ENCODE results near the gene HAGH. TPM values are rescaled to one million over a fixed set of nuclear protein-coding genes. Genes with fewer than 3 reads are reported as not detected.

The HAGH gene
- polyA plus RNA-seq, 1 donor from 2014 or later, result 163 TPM

GRCh38 chr16:1758923-1759322 lies 67.7 kb downstream of the HAGH start:
- H2AFZ ChIP-seq (ENCODE audit: low read depth, low read length), result no peak overlapping the region
- no peaks in the 10 kb centered on the region for H3K9me3 ChIP-seq (ENCODE audit: low read length)
- H3K27ac ChIP-seq (ENCODE audit: low read length), result no peak overlapping the region
- H4K20me1 ChIP-seq (ENCODE audit: insufficient read depth), result no peaks in the 10 kb centered on the region
- no peak overlapping the region for H3K4me2 ChIP-seq (ENCODE audit: low read length)
- no peaks in the 10 kb centered on the region for H3K27me3 ChIP-seq (ENCODE audit: insufficient read depth, low read depth, low read length)
- H3K79me2 ChIP-seq (replicated peaks; ENCODE audit: insufficient read depth, low read length), result no peaks in the 10 kb centered on the region
- no peak overlapping the region for H3K4me3 ChIP-seq (ENCODE audit: low read length)
- no peak overlapping the region for H3K9ac ChIP-seq (ENCODE audit: low read length)
- no peaks in the 10 kb centered on the region for H3K9me2 ChIP-seq (ENCODE audit: insufficient read depth, low read length)
- no peaks in the 10 kb centered on the region for H3K36me3 ChIP-seq (ENCODE audit: insufficient read depth, low read length)
- TF ChIP-seq EP300 (conservative IDR thresholded peaks at IDR 0.05; ENCODE audit: poor library complexity, severe bottlenecking) (no peak), EZH2 (IDR thresholded peaks at IDR 0.05; ENCODE audit: borderline replicate concordance, insufficient read depth, low read length, poor library complexity, severe bottlenecking) (no peak), SMC3 (conservative IDR thresholded peaks at IDR 0.05; ENCODE audit: poor library complexity) (no peak), POLR2AphosphoS5 (IDR thresholded peaks at IDR 0.05) (no peak), RAD21 (conservative IDR thresholded peaks at IDR 0.05) (no peak), TAF1 (IDR thresholded peaks at IDR 0.05; ENCODE audit: low read depth) (no peak)
- TF ChIP-seq, protein P1, sequence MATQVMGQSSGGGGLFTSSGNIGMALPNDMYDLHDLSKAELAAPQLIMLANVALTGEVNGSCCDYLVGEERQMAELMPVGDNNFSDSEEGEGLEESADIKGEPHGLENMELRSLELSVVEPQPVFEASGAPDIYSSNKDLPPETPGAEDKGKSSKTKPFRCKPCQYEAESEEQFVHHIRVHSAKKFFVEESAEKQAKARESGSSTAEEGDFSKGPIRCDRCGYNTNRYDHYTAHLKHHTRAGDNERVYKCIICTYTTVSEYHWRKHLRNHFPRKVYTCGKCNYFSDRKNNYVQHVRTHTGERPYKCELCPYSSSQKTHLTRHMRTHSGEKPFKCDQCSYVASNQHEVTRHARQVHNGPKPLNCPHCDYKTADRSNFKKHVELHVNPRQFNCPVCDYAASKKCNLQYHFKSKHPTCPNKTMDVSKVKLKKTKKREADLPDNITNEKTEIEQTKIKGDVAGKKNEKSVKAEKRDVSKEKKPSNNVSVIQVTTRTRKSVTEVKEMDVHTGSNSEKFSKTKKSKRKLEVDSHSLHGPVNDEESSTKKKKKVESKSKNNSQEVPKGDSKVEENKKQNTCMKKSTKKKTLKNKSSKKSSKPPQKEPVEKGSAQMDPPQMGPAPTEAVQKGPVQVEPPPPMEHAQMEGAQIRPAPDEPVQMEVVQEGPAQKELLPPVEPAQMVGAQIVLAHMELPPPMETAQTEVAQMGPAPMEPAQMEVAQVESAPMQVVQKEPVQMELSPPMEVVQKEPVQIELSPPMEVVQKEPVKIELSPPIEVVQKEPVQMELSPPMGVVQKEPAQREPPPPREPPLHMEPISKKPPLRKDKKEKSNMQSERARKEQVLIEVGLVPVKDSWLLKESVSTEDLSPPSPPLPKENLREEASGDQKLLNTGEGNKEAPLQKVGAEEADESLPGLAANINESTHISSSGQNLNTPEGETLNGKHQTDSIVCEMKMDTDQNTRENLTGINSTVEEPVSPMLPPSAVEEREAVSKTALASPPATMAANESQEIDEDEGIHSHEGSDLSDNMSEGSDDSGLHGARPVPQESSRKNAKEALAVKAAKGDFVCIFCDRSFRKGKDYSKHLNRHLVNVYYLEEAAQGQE (IDR thresholded peaks at IDR 0.05; ENCODE audit: borderline replicate concordance), result no peak
- TF ChIP-seq, protein P2, sequence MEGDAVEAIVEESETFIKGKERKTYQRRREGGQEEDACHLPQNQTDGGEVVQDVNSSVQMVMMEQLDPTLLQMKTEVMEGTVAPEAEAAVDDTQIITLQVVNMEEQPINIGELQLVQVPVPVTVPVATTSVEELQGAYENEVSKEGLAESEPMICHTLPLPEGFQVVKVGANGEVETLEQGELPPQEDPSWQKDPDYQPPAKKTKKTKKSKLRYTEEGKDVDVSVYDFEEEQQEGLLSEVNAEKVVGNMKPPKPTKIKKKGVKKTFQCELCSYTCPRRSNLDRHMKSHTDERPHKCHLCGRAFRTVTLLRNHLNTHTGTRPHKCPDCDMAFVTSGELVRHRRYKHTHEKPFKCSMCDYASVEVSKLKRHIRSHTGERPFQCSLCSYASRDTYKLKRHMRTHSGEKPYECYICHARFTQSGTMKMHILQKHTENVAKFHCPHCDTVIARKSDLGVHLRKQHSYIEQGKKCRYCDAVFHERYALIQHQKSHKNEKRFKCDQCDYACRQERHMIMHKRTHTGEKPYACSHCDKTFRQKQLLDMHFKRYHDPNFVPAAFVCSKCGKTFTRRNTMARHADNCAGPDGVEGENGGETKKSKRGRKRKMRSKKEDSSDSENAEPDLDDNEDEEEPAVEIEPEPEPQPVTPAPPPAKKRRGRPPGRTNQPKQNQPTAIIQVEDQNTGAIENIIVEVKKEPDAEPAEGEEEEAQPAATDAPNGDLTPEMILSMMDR (IDR thresholded peaks at IDR 0.05; ENCODE audit: poor library complexity, severe bottlenecking), result no peak
- H3F3A ChIP-seq (ENCODE audit: insufficient read depth, low read length, poor library complexity, severe bottlenecking), result no peaks in the 10 kb centered on the region

DNA sequence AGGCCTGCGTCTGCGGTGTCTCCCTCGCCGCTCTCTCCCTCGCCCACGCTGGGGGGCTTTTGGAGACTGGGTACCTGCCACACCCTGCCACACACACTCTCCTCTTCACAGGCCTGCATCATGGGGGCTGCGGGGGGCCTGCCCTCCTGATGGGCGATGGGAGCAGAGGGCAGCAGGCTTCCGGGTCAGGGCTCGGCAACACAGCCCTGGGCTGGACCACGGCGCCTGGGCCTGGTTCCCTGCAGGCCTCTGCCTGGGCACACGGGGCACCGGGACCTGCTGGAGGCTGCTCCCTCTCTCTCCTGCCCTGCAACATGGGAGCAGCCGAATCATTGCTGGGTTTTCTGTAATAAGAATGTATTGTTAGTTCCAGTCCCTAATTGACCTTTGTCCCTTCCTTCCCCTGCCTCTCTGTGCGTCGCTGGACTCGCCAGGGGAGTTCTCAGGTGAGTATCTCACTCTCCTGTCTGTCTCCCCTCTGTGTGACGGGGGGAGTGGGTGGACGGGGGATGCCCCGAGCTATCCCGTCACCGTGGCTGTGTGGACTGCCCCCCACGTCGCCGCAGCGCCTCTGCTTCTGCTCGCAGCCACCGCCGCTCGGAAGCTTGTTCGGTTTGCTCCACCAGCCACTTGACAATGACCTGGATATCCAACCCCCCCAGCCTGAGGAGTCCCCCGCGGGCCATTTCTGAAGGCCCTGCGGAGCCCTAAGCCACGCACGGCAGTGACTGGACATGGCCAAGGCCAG lies 68.7 kb downstream of the HAGH start:
- Histone ChIP-seq H4K20me1 (ENCODE audit: insufficient read depth) (no peaks in the 10 kb centered on the region), H3K9ac (ENCODE audit: low read length) (no peak overlapping the region), H2AFZ (ENCODE audit: low read depth, low read length) (no peak overlapping the region), H3F3A (ENCODE audit: insufficient read depth, low read length, poor library complexity, severe bottlenecking) (no peaks in the 10 kb centered on the region), H3K79me2 (replicated peaks; ENCODE audit: insufficient read depth, low read length) (no peaks in the 10 kb centered on the region), H3K4me3 (ENCODE audit: low read length) (no peak overlapping the region), H3K4me2 (ENCODE audit: low read length) (no peak overlapping the region), H3K9me3 (ENCODE audit: low read length) (no peaks in the 10 kb centered on the region), H3K36me3 (ENCODE audit: insufficient read depth, low read length) (no peaks in the 10 kb centered on the region), H3K27me3 (ENCODE audit: insufficient read depth, low read depth, low read length) (no peaks in the 10 kb centered on the region), H3K9me2 (ENCODE audit: insufficient read depth, low read length) (no peaks in the 10 kb centered on the region), H3K27ac (ENCODE audit: low read length) (no peak overlapping the region)
- TF ChIP-seq MXI1 (conservative IDR thresholded peaks at IDR 0.05; ENCODE audit: poor library complexity, severe bottlenecking), result no peak
- TF ChIP-seq POLR2AphosphoS5 (IDR thresholded peaks at IDR 0.05), result no peak
- TF ChIP-seq, protein P1 (IDR thresholded peaks at IDR 0.05; ENCODE audit: borderline replicate concordance), result no peak
- no peak for TF ChIP-seq EZH2 (IDR thresholded peaks at IDR 0.05; ENCODE audit: borderline replicate concordance, insufficient read depth, low read length, poor library complexity, severe bottlenecking)
- no peak for TF ChIP-seq EP300 (conservative IDR thresholded peaks at IDR 0.05; ENCODE audit: poor library complexity, severe bottlenecking)
- TF ChIP-seq, protein P2 (IDR thresholded peaks at IDR 0.05; ENCODE audit: poor library complexity, severe bottlenecking), result no peak
- TF ChIP-seq TAF1 (IDR thresholded peaks at IDR 0.05; ENCODE audit: low read depth), result no peak
- TF ChIP-seq RAD21 (conservative IDR thresholded peaks at IDR 0.05), result no peak
- TF ChIP-seq SMC3 (conservative IDR thresholded peaks at IDR 0.05; ENCODE audit: poor library complexity), result no peak

All from neural cell (in vitro differentiated cells).